HFF-Myc (cell line): ENCODE results near the gene ENAH.
"Not testable (repeated sequence)": the region's sequence is repeated elsewhere in the genome, so short reads cannot be mapped to it uniquely, and the experiment has no call there.

Source experiments
- DNase-seq: peaks from one replicate; pipeline ENCODE4 v3.0.0-alpha.2; 2011; ENCODE audit warnings: low read depth; ENCODE audit errors: extremely low read depth
- H3K4me3 ChIP-seq: replicated peaks from 2 replicates; pipeline ENCODE4 v1.5.1; 2011; ENCODE audit warnings: low read depth, mild to moderate bottlenecking, control low read depth, low read length
- TF ChIP-seq, protein P1 (sequence below): IDR thresholded peaks from 2 replicates; pipeline ENCODE4 v1.5.1; 2012; ENCODE audit warnings: mild to moderate bottlenecking, low read depth, low read length, control low read depth; ENCODE audit errors: missing control alignments

Gene ENAH

DNA sequence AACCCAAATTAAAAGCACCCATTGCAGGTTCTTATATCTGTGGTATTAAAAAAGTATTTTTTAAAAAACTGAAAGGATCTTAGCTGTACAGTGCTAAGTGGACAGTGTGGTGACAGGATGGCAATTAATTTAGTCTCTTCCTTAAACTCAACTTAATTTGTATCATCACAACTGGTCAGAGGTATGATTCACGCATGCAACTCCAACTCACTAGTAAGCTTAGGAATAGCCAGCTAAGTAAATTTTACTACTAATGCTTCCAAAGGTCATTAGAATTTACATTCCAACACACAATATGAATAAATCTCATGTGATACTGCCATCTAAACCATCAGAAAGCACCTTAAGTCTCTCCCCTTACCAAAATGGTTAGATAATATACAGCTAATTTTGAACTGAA lies 35.4 kb downstream of the ENAH start:
- H3K4me3 ChIP-seq: no peak overlapping the region
- DNase-seq: no peak
- TF ChIP-seq, protein P1, sequence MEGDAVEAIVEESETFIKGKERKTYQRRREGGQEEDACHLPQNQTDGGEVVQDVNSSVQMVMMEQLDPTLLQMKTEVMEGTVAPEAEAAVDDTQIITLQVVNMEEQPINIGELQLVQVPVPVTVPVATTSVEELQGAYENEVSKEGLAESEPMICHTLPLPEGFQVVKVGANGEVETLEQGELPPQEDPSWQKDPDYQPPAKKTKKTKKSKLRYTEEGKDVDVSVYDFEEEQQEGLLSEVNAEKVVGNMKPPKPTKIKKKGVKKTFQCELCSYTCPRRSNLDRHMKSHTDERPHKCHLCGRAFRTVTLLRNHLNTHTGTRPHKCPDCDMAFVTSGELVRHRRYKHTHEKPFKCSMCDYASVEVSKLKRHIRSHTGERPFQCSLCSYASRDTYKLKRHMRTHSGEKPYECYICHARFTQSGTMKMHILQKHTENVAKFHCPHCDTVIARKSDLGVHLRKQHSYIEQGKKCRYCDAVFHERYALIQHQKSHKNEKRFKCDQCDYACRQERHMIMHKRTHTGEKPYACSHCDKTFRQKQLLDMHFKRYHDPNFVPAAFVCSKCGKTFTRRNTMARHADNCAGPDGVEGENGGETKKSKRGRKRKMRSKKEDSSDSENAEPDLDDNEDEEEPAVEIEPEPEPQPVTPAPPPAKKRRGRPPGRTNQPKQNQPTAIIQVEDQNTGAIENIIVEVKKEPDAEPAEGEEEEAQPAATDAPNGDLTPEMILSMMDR: no peak

DNA sequence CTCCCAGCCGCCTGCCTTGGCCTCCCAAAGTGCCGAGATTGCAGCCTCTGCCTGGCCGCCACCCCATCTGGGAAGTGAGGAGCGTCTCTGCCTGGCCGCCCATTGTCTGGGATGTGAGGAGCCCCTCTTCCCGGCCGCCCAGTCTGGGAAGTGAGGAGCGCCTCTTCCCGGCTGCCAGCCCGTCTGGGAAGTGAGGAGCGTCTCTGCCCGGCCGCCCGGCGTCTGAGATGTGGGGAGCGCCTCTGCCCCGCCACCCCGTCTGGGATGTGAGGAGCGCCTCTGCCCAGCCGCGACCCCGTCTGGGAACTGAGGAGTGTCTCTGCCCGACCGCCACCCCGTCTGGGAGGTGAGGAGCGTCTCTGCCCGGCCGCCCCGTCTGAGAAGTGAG lies 37.5 kb downstream of the ENAH start:
- H3K4me3 ChIP-seq, DNase-seq: not testable (repeated sequence)

DNA sequence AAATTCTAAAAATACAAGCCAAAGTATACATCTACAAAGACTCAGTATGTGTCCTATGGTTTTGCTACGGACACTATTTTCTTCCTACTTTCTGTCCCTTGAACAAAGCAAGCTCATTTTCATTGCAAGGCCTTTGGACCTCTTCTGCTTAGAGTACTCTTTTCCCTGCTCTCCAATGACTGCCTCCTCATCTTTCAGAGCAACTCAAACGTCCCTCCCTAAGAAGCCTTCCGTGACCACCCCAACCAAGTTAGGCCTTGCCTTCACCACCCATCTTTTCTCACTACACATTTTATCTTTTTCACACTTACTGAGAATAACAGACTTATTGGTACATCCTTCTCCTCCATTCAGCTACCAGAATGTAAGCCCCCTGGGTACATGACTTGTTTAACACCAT lies 39.9 kb downstream of the ENAH start:
- H3K4me3 ChIP-seq: no peak overlapping the region
- DNase-seq: no peak
- TF ChIP-seq, protein P1: no peak

DNA sequence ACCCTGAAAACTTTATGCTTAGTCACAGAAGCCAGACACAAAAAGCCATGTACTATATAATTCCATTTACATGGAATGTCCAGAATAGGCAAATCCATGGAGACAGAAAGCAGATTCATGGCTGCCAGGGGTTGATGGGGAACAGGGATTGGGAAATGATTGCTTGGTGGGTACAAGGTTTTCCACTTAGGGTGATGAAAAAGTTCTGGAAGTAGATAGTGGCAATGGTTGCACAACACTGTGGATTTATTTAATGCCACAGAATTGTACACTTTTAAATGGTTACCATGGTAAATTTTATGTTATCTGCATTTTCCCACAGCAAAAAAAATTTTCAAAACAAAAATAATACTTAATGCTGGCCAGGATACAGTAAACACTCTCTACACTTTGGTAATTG lies 40.6 kb downstream of the ENAH start:
- DNase-seq: no peak
- TF ChIP-seq, protein P1: no peak
- H3K4me3 ChIP-seq: no peak overlapping the region

DNA sequence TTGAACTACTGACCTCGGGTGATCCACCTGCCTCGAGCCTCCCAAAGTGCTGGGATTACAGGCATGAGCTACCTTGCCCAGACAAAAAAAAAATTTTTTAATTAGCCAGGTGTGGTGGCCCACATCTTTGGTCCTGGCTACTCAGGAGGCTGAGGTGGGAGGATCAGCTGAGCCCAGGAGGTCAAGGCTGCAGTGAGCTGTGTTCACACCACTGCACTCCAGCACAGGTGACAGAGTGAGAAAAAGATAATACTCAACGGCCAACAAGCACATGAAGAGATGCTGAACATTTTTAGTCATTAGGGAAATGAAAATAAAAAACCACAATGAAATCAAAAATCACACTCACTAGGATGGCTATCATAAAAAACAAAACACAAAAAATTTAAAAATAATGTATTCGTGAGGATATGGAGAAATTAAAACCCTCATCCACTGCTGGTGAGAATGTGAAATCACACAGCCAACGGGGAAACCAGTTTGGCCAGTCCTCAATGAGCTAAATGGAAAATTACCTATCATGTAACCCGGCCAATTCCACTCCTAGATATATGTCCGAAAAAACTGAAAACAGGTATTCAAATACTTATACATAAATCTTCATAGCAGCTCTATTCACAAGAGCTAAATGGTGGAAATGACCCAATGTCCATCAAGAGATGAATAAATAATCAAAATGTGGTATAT lies 41.2 kb downstream of the ENAH start:
- TF ChIP-seq, protein P1: no peak
- H3K4me3 ChIP-seq: no peak overlapping the region
- DNase-seq: no peak

DNA sequence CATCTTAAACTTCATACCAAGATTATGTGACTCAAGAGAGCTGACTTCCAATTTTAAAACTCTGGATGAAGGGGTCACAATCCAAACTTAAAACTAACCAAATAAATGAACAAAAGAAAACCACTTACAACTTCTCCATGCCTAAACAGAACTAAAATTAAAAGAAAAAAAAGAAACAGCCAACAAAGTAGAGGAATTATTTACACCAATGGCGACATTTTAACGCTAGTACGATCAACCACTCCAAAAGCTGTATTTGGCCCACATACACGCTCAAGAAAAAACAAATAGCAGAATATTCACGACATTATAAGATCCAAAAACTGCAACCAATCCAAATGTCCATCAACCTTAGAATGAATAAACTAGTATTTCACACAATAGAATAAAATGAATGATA lies 42.4 kb downstream of the ENAH start:
- H3K4me3 ChIP-seq: no peak overlapping the region
- no peak for DNase-seq
- TF ChIP-seq, protein P1: no peak

DNA sequence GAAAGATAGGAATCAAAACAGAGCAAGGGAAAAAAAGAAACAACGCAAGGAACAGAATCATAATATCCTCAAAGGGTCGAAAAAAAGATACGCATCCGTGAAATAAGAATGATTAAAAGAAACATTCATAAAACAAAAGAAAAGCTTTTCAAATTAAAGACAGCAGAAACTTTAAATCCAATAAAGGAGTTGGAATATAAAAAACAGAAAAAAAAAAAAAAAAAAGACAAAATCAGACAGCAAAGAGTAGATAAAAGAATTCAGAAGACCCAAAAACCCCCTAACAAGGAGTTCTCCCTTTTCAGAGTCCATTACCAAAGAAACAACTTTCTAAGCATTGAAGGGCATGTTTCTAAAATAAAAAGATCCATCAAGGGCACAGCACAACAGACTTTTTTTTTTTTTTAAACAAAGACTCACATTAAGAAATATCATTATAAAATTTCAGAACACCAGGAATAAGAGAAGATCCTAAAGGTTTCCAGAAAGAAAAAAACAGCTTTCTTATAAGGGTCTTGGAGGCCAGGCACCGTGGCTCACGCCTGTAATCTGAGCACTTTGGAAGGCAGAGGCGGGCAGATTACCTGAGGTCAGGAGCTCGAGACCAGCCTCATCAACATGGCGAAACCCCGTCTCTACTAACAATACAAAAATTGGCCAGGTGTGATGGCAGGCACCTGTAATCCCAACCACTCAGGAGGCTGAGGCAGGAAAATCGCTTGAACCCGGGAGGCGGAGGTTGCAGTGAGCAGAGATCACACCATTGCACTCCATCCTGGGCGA lies 44.7 kb downstream of the ENAH start:
- H3K4me3 ChIP-seq: no peak overlapping the region
- DNase-seq: no peak
- TF ChIP-seq, protein P1: no peak
